Measurements from ENCODE around the gene TCF4. TPM values are rescaled to one million over a fixed set of nuclear protein-coding genes. Genes with fewer than 3 reads are reported as not detected.

The TCF4 gene
- total RNA-seq, 1 experiment from 2014 or later, result 143 TPM

GRCh38 chr18:55627007-55627406, 39.0 kb upstream of the TCF4 start:
- Histone ChIP-seq H3K27me3 (replicated peaks; ENCODE audit: insufficient read depth, low read depth, low read length, poor library complexity) (no peaks in the 10 kb centered on the region), H3K4me1 (ENCODE audit: insufficient read depth, low read length, poor library complexity, severe bottlenecking) (no peaks in the 10 kb centered on the region), H3K27ac (ENCODE audit: low read depth, low read length, poor library complexity, severe bottlenecking) (no peak overlapping the region), H3K36me3 (ENCODE audit: insufficient read depth, low read length, poor library complexity, severe bottlenecking) (no peaks in the 10 kb centered on the region), H3K4me3 (ENCODE audit: low read depth, low read length, poor library complexity, severe bottlenecking) (no peak overlapping the region), H3K9me3 (ENCODE audit: low read depth, low read length, poor library complexity, severe bottlenecking) (no peaks in the 10 kb centered on the region)
- no TSS peak for BruUV-seq (replicated peaks)
- ChIA-PET POLR2A (ENCODE audit: low non-redundant PET) (no interaction called here), CTCF (no interaction called here)
- DNase-seq (ENCODE audit: low spot score), result no peak
- intact Hi-C loops (cut with micrococcal nuclease; ENCODE audit: unreplicated experiment), result no loop called here
- TF ChIP-seq EZH2 (IDR thresholded peaks at IDR 0.05; ENCODE audit: borderline replicate concordance, low read depth, low read length, poor library complexity, severe bottlenecking), result no peak
- TF ChIP-seq CTCF (conservative IDR thresholded peaks at IDR 0.05; ENCODE audit: low read depth, low read length), result no peak

GRCh38 chr18:55625901-55626300, 37.9 kb upstream of the TCF4 start:
- BruUV-seq (replicated peaks), result no TSS peak
- POLR2A ChIA-PET (ENCODE audit: low non-redundant PET), result no interaction called here
- Histone ChIP-seq H3K9me3 (ENCODE audit: low read depth, low read length, poor library complexity, severe bottlenecking) (no peaks in the 10 kb centered on the region), H3K36me3 (ENCODE audit: insufficient read depth, low read length, poor library complexity, severe bottlenecking) (no peaks in the 10 kb centered on the region), H3K27me3 (replicated peaks; ENCODE audit: insufficient read depth, low read depth, low read length, poor library complexity) (no peaks in the 10 kb centered on the region), H3K27ac (ENCODE audit: low read depth, low read length, poor library complexity, severe bottlenecking) (no peak overlapping the region), H3K4me3 (ENCODE audit: low read depth, low read length, poor library complexity, severe bottlenecking) (no peak overlapping the region), H3K4me1 (ENCODE audit: insufficient read depth, low read length, poor library complexity, severe bottlenecking) (no peaks in the 10 kb centered on the region)
- TF ChIP-seq CTCF (conservative IDR thresholded peaks at IDR 0.05; ENCODE audit: low read depth, low read length) (no peak), EZH2 (IDR thresholded peaks at IDR 0.05; ENCODE audit: borderline replicate concordance, low read depth, low read length, poor library complexity, severe bottlenecking) (no peak)
- intact Hi-C loops (cut with micrococcal nuclease; ENCODE audit: unreplicated experiment), result no loop called here
- DNase-seq (ENCODE audit: low spot score), result no peak
- CTCF ChIA-PET, result no interaction called here

- TF ChIP-seq CTCF (conservative IDR thresholded peaks at IDR 0.05; ENCODE audit: low read depth, low read length) (no peak), EZH2 (IDR thresholded peaks at IDR 0.05; ENCODE audit: borderline replicate concordance, low read depth, low read length, poor library complexity, severe bottlenecking) (no peak)
- H3K4me3 ChIP-seq (ENCODE audit: low read depth, low read length, poor library complexity, severe bottlenecking), result no peak overlapping the region
- H3K27ac ChIP-seq (ENCODE audit: low read depth, low read length, poor library complexity, severe bottlenecking), result no peak overlapping the region
- DNase-seq (ENCODE audit: low spot score), result no peak
- H3K36me3 ChIP-seq (ENCODE audit: insufficient read depth, low read length, poor library complexity, severe bottlenecking), result no peaks in the 10 kb centered on the region
- ChIA-PET POLR2A (ENCODE audit: low non-redundant PET) (no interaction called here), CTCF (no interaction called here)
- intact Hi-C loops (cut with micrococcal nuclease; ENCODE audit: unreplicated experiment), result no loop called here
- no peaks in the 10 kb centered on the region for H3K4me1 ChIP-seq (ENCODE audit: insufficient read depth, low read length, poor library complexity, severe bottlenecking)
- BruUV-seq (replicated peaks), result no TSS peak
- H3K27me3 ChIP-seq (replicated peaks; ENCODE audit: insufficient read depth, low read depth, low read length, poor library complexity), result no peaks in the 10 kb centered on the region
- no peaks in the 10 kb centered on the region for H3K9me3 ChIP-seq (ENCODE audit: low read depth, low read length, poor library complexity, severe bottlenecking)
These were observed 35.6 kb upstream of the TCF4 start for GRCh38 chr18:55623626-55624025.

Measured in A673 (cell line).